K562 (cell line): Measurements from ENCODE around the gene GPT2. TPM values are rescaled to one million over a fixed set of nuclear protein-coding genes. Genes with fewer than 3 reads are reported as not detected.

Experiments
- CBFA2T3 ChIP-seq: fragments of 450-650 bp; IDR thresholded peaks from 2 replicates; pipeline ENCODE4 v1.6.1; 2017
- CTCFL ChIP-seq: IDR thresholded peaks from 2 replicates; pipeline ENCODE4 v1.6.1; 2011; ENCODE audit warnings: borderline replicate concordance, low read depth, mild to moderate bottlenecking, moderate library complexity, low read length; ENCODE audit not compliant: insufficient read depth, poor library complexity, severe bottlenecking
- CXXC5 ChIP-seq: fragments of 250-450 bp; sonication (Bioruptor Pico); IDR thresholded peaks from 2 replicates; pipeline ENCODE4 v1.8.0; 2022; ENCODE audit warnings: inconsistent platforms, mild to moderate bottlenecking, moderate library complexity
- FOXA1 ChIP-seq: fragments of 450-650 bp; IDR thresholded peaks from 2 replicates; pipeline ENCODE4 v1.6.1; 2016; ENCODE audit warnings: mild to moderate bottlenecking, borderline replicate concordance
- HDAC8 ChIP-seq: fragments of 450-650 bp; IDR thresholded peaks from 2 replicates; pipeline ENCODE4 v1.6.1; 2016; ENCODE audit warnings: mild to moderate bottlenecking, missing genetic modification characterization, moderate library complexity, missing compliant biosample characterization
- HNRNPUL1 ChIP-seq: fragments of 200-400 bp; formaldehyde crosslinking; IDR thresholded peaks from 2 replicates; pipeline ENCODE4 v1.6.1; 2017; ENCODE audit warnings: low read length
- JUND ChIP-seq, 2 experiments: IDR thresholded peaks; 2 replicates in 1 of 2; 3 replicates in 1 of 2; pipeline ENCODE4 v1.6.1; 2011; ENCODE audit warnings: borderline replicate concordance in 2 of 2, low read depth in 2 of 2, low read length in 2 of 2, improper control_type of control experiment in 1 of 2, missing biosample characterization in 1 of 2, missing genetic modification characterization in 1 of 2, missing genetic modification reagents in 1 of 2
- NFIX ChIP-seq: fragments of 250-450 bp; sonication (Bioruptor Pico); IDR thresholded peaks from 2 replicates; pipeline ENCODE4 v1.4.0; 2020; ENCODE audit warnings: low read depth, mild to moderate bottlenecking, moderate library complexity
- SAFB ChIP-seq: fragments of 200-400 bp; formaldehyde crosslinking; IDR thresholded peaks from 2 replicates; pipeline ENCODE4 v1.6.1; 2017; ENCODE audit warnings: low read depth, low read length, borderline replicate concordance
- SNIP1 ChIP-seq: fragments of 450-650 bp; IDR thresholded peaks from 2 replicates; pipeline ENCODE4 v1.7.1; 2017; ENCODE audit warnings: low read depth, mild to moderate bottlenecking
- SRSF1 ChIP-seq: fragments of 200-400 bp; formaldehyde crosslinking; IDR thresholded peaks from 2 replicates; pipeline ENCODE4 v1.6.1; 2017; ENCODE audit warnings: mild to moderate bottlenecking, low read depth, low read length, moderate library complexity
- TSHZ1 ChIP-seq: fragments of 250-450 bp; sonication (Bioruptor Pico); IDR thresholded peaks from 2 replicates; pipeline ENCODE4 v1.4.0; 2020; ENCODE audit warnings: mild to moderate bottlenecking, moderate library complexity
- ZNF324 ChIP-seq: fragments of 250-450 bp; sonication (Bioruptor Pico); IDR thresholded peaks from 2 replicates; pipeline ENCODE4 v1.4.0; 2020; ENCODE audit warnings: mild to moderate bottlenecking
- polyA plus RNA-seq, 8 experiments: library from polyadenylated mRNA; depleted of rRNA in 4 of 8; stranded (reverse) in 5 of 8; unstranded in 3 of 8; fragments of >200 nt; fragmentation: Nextera tagmentation in 2 of 8; fragmentation: Illumina TruSeq in 1 of 8; extraction: Ambion mirVana in 2 of 8; extraction: Trizol in 1 of 8; gene quantifications; 2 replicates each; pipeline versions ENCODE4 v1.2.1 to v1.2.3, GENCODE V29; 2011 to 2014; ENCODE audit warnings: inconsistent platforms in 1 of 8, missing spikeins in 1 of 8
- total RNA-seq, 7 experiments: library from RNA; depleted of rRNA in 6 of 7; stranded (reverse); fragments of >200 nt in 6 of 7; fragmentation: Illumina TruSeq in 2 of 7; extraction: Trizol in 2 of 7; gene quantifications; 2 replicates each; pipeline versions ENCODE4 v1.2.1 to v1.2.3, GENCODE V29; 2011 to 2021; ENCODE audit warnings: low replicate concordance in 1 of 7
- TF ChIP-seq, protein P1 (sequence below), 2 experiments: IDR thresholded peaks; 2 replicates each; pipeline ENCODE4 v1.6.1; 2012; ENCODE audit warnings: improper control_type of control experiment in 2 of 2, low read depth in 2 of 2, low read length in 2 of 2, borderline replicate concordance in 1 of 2
- TF ChIP-seq, protein P2 (sequence below): fragments of 250-450 bp; sonication (Bioruptor Pico); IDR thresholded peaks from 2 replicates; pipeline ENCODE4 v1.5.0; 2020; ENCODE audit warnings: mild to moderate bottlenecking

The GPT2 gene
- total and polyA plus RNA-seq, 9 of the 15 experiments (the other 6 are each of a cell fraction or from before 2014, with no cell fraction given), result 0.79 to 14.4 (median 5.8) TPM

GRCh38 chr16:46973207-46973995 lies 89.2 kb downstream of the GPT2 start, which contains the start of gene DNAJA2 (continued):
- TF ChIP-seq, protein P1, sequence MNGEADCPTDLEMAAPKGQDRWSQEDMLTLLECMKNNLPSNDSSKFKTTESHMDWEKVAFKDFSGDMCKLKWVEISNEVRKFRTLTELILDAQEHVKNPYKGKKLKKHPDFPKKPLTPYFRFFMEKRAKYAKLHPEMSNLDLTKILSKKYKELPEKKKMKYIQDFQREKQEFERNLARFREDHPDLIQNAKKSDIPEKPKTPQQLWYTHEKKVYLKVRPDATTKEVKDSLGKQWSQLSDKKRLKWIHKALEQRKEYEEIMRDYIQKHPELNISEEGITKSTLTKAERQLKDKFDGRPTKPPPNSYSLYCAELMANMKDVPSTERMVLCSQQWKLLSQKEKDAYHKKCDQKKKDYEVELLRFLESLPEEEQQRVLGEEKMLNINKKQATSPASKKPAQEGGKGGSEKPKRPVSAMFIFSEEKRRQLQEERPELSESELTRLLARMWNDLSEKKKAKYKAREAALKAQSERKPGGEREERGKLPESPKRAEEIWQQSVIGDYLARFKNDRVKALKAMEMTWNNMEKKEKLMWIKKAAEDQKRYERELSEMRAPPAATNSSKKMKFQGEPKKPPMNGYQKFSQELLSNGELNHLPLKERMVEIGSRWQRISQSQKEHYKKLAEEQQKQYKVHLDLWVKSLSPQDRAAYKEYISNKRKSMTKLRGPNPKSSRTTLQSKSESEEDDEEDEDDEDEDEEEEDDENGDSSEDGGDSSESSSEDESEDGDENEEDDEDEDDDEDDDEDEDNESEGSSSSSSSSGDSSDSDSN (IDR thresholded peaks at IDR 0.05; ENCODE audit: borderline replicate concordance in 1 of 2, low read depth in 2 of 2, low read length in 2 of 2), result peak in 1 of 2 experiments; percentile 74; a peak in 2 of 4 replicates
- no peak for TF ChIP-seq SAFB
- TF ChIP-seq TSHZ1 (CRISPR knock-in tag), result no peak
- no peak for TF ChIP-seq ZNF324
- TF ChIP-seq, protein P2, sequence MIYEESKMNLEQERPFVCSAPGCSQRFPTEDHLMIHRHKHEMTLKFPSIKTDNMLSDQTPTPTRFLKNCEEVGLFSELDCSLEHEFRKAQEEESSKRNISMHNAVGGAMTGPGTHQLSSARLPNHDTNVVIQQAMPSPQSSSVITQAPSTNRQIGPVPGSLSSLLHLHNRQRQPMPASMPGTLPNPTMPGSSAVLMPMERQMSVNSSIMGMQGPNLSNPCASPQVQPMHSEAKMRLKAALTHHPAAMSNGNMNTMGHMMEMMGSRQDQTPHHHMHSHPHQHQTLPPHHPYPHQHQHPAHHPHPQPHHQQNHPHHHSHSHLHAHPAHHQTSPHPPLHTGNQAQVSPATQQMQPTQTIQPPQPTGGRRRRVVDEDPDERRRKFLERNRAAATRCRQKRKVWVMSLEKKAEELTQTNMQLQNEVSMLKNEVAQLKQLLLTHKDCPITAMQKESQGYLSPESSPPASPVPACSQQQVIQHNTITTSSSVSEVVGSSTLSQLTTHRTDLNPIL (CRISPR knock-in tag), result no peak
- no peak for TF ChIP-seq SRSF1
- no peak; the same call in 1 of the 2 replicates for TF ChIP-seq JUND (IDR thresholded peaks at IDR 0.05; ENCODE audit: borderline replicate concordance, low read depth, low read length)
- peak; percentile 22; the same call in 1 of the 3 replicates for TF ChIP-seq JUND (tag; IDR thresholded peaks at IDR 0.05; ENCODE audit: borderline replicate concordance, low read depth, low read length)
- TF ChIP-seq CXXC5, result peak; percentile 72
- no peak for TF ChIP-seq CTCFL
- no peak for TF ChIP-seq CBFA2T3
- no peak for TF ChIP-seq HNRNPUL1
- TF ChIP-seq NFIX, result no peak
- TF ChIP-seq SNIP1, result no peak
- no peak for TF ChIP-seq HDAC8 (tag)
- no peak for TF ChIP-seq FOXA1
